HG03103 (cell line): Measurements from ENCODE around the gene SBNO1.
"Not testable (repeated sequence)": the region's sequence is repeated elsewhere in the genome, so short reads cannot be mapped to it uniquely, and the experiment has no call there.

Experiments used
- ATAC-seq: cut with Tn5 transposase; IDR thresholded peaks from one replicate; pipeline ENCODE4 v1.9.1; 2021; ENCODE audit warnings: low read depth; ENCODE audit not compliant: unreplicated experiment

Gene SBNO1

GRCh38 chr12:123364532-123365024, at the start of gene SBNO1:
Gene SBNO1, minus strand, starts transcription at chr12:123364847. Its CDS starts 14,406 bp downstream, at chr12:123350441.
- peak; percentile 22 for ATAC-seq

GRCh38 chr12:123410041-123410412, 45.4 kb upstream of the SBNO1 start:
- no peak for ATAC-seq

- not testable (repeated sequence) for ATAC-seq
Observed at GRCh38 chr12:123409284-123410040, 44.8 kb upstream of the SBNO1 start.

- not testable (repeated sequence) for ATAC-seq
Observed at GRCh38 chr12:123408619-123409018, 44.0 kb upstream of the SBNO1 start.

- ATAC-seq, result not testable (repeated sequence)
Observed at GRCh38 chr12:123407934-123408333, 43.3 kb upstream of the SBNO1 start.

GRCh38 chr12:123407269-123407668, 42.6 kb upstream of the SBNO1 start:
- ATAC-seq, result not testable (repeated sequence)

GRCh38 chr12:123404581-123404980, 39.9 kb upstream of the SBNO1 start:
- ATAC-seq, result no peak

- ATAC-seq, result no peak
Observed at GRCh38 chr12:123401753-123402683, 37.4 kb upstream of the SBNO1 start.

GRCh38 chr12:123399255-123399617, 34.6 kb upstream of the SBNO1 start:
- ATAC-seq, result no peak

- ATAC-seq, result no peak
Observed at GRCh38 chr12:123398550-123399254, 34.1 kb upstream of the SBNO1 start.

GRCh38 chr12:123398177-123398549, 33.5 kb upstream of the SBNO1 start:
- ATAC-seq, result no peak

- no peak for ATAC-seq
Observed at GRCh38 chr12:123397400-123397799, 32.8 kb upstream of the SBNO1 start.

- ATAC-seq, result no peak
Observed at GRCh38 chr12:123396954-123397353, 32.3 kb upstream of the SBNO1 start.

GRCh38 chr12:123396543-123396942, 31.9 kb upstream of the SBNO1 start:
- ATAC-seq, result no peak

GRCh38 chr12:123395236-123395635, 30.6 kb upstream of the SBNO1 start:
- ATAC-seq, result no peak

- ATAC-seq, result no peak
Observed at GRCh38 chr12:123393747-123394146, 29.1 kb upstream of the SBNO1 start.

- no peak for ATAC-seq
Observed at GRCh38 chr12:123391546-123392343, 27.1 kb upstream of the SBNO1 start.

GRCh38 chr12:123390498-123391426, 26.1 kb upstream of the SBNO1 start:
- no peak for ATAC-seq
